Measurements from ENCODE around the gene PIK3CD.

Gene PIK3CD

GRCh38 chr1:9689011-9689706, 37.6 kb downstream of the PIK3CD start:
- Histone ChIP-seq H3K4me3 (replicated peaks; ENCODE audit: low read depth, low read length) (peak overlapping the region; percentile 67), H3K36me3 (ENCODE audit: control insufficient read depth, insufficient read depth, low read length) (peaks cover 7% of the 10 kb centered on the region), H3K27me3 (replicated peaks; ENCODE audit: control insufficient read depth, insufficient read depth, low read length) (no peaks in the 10 kb centered on the region)
- TF ChIP-seq CTCF (IDR thresholded peaks at IDR 0.05; ENCODE audit: insufficient read depth, low read length, poor library complexity, severe bottlenecking) = no peak
- DNase-seq (ENCODE audit: extremely low read depth, insufficient read length) = peak; percentile 89

GRCh38 chr1:9689971-9690381, 38.4 kb downstream of the PIK3CD start:
- Histone ChIP-seq H3K36me3 (ENCODE audit: control insufficient read depth, insufficient read depth, low read length) (peaks cover 7% of the 10 kb centered on the region), H3K27me3 (replicated peaks; ENCODE audit: control insufficient read depth, insufficient read depth, low read length) (no peaks in the 10 kb centered on the region), H3K4me3 (replicated peaks; ENCODE audit: low read depth, low read length) (peak overlapping the region; percentile 43)
- TF ChIP-seq CTCF (IDR thresholded peaks at IDR 0.05; ENCODE audit: insufficient read depth, low read length, poor library complexity, severe bottlenecking) = no peak
- no peak for DNase-seq (ENCODE audit: extremely low read depth, insufficient read length)

- TF ChIP-seq CTCF (IDR thresholded peaks at IDR 0.05; ENCODE audit: insufficient read depth, low read length, poor library complexity, severe bottlenecking) = no peak
- Histone ChIP-seq H3K27me3 (replicated peaks; ENCODE audit: control insufficient read depth, insufficient read depth, low read length) (no peaks in the 10 kb centered on the region), H3K36me3 (ENCODE audit: control insufficient read depth, insufficient read depth, low read length) (peaks cover 7% of the 10 kb centered on the region), H3K4me3 (replicated peaks; ENCODE audit: low read depth, low read length) (no peak overlapping the region)
- no peak for DNase-seq (ENCODE audit: extremely low read depth, insufficient read length)
Measured at GRCh38 chr1:9690440-9691107, 39.0 kb downstream of the PIK3CD start.

- TF ChIP-seq CTCF (IDR thresholded peaks at IDR 0.05; ENCODE audit: insufficient read depth, low read length, poor library complexity, severe bottlenecking) = no peak
- Histone ChIP-seq H3K27me3 (replicated peaks; ENCODE audit: control insufficient read depth, insufficient read depth, low read length) (no peaks in the 10 kb centered on the region), H3K4me3 (replicated peaks; ENCODE audit: low read depth, low read length) (no peak overlapping the region), H3K36me3 (ENCODE audit: control insufficient read depth, insufficient read depth, low read length) (peaks cover 7% of the 10 kb centered on the region)
- no peak for DNase-seq (ENCODE audit: extremely low read depth, insufficient read length)
Measured at GRCh38 chr1:9691108-9691445, 39.5 kb downstream of the PIK3CD start.

- Histone ChIP-seq H3K4me3 (replicated peaks; ENCODE audit: low read depth, low read length) (no peak overlapping the region), H3K27me3 (replicated peaks; ENCODE audit: control insufficient read depth, insufficient read depth, low read length) (no peaks in the 10 kb centered on the region), H3K36me3 (ENCODE audit: control insufficient read depth, insufficient read depth, low read length) (peaks cover 7% of the 10 kb centered on the region)
- DNase-seq (ENCODE audit: extremely low read depth, insufficient read length) = no peak
- no peak for TF ChIP-seq CTCF (IDR thresholded peaks at IDR 0.05; ENCODE audit: insufficient read depth, low read length, poor library complexity, severe bottlenecking)
Measured at GRCh38 chr1:9691691-9692090, 40.2 kb downstream of the PIK3CD start.

Data from GM06990 (cell line).